ENCODE measurements around the gene NFATC1.

DNA sequence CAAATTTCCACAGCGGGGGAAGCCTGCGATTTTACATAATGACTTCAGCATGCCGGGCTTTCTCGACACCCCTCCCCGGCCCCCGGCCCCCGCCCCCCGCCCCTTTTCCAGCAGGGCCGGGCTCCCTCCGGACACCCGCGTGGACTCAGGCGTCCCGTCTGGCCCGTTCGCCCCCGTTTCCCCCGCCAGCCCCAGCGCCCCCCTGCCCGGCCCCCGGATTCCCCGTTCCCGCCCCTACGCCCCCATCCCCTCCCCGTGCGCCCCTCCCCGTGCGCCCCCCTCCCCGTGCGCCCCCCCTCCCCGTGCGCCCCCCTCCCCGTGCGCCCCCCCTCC lies 456 bp upstream of the NFATC1 start:
- TF ChIP-seq, protein P1, sequence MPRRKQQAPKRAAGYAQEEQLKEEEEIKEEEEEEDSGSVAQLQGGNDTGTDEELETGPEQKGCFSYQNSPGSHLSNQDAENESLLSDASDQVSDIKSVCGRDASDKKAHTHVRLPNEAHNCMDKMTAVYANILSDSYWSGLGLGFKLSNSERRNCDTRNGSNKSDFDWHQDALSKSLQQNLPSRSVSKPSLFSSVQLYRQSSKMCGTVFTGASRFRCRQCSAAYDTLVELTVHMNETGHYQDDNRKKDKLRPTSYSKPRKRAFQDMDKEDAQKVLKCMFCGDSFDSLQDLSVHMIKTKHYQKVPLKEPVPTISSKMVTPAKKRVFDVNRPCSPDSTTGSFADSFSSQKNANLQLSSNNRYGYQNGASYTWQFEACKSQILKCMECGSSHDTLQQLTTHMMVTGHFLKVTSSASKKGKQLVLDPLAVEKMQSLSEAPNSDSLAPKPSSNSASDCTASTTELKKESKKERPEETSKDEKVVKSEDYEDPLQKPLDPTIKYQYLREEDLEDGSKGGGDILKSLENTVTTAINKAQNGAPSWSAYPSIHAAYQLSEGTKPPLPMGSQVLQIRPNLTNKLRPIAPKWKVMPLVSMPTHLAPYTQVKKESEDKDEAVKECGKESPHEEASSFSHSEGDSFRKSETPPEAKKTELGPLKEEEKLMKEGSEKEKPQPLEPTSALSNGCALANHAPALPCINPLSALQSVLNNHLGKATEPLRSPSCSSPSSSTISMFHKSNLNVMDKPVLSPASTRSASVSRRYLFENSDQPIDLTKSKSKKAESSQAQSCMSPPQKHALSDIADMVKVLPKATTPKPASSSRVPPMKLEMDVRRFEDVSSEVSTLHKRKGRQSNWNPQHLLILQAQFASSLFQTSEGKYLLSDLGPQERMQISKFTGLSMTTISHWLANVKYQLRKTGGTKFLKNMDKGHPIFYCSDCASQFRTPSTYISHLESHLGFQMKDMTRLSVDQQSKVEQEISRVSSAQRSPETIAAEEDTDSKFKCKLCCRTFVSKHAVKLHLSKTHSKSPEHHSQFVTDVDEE (CRISPR knock-in tag; IDR thresholded peaks at IDR 0.05) = no peak
- TF ChIP-seq, protein P2, sequence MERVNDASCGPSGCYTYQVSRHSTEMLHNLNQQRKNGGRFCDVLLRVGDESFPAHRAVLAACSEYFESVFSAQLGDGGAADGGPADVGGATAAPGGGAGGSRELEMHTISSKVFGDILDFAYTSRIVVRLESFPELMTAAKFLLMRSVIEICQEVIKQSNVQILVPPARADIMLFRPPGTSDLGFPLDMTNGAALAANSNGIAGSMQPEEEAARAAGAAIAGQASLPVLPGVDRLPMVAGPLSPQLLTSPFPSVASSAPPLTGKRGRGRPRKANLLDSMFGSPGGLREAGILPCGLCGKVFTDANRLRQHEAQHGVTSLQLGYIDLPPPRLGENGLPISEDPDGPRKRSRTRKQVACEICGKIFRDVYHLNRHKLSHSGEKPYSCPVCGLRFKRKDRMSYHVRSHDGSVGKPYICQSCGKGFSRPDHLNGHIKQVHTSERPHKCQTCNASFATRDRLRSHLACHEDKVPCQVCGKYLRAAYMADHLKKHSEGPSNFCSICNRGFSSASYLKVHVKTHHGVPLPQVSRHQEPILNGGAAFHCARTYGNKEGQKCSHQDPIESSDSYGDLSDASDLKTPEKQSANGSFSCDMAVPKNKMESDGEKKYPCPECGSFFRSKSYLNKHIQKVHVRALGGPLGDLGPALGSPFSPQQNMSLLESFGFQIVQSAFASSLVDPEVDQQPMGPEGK (CRISPR knock-in tag; IDR thresholded peaks at IDR 0.05; ENCODE audit: borderline replicate concordance) = no peak
- no peak for TF ChIP-seq TCF4 (CRISPR knock-in tag; IDR thresholded peaks at IDR 0.05; ENCODE audit: borderline replicate concordance)
- no peak for TF ChIP-seq GLIS3 (CRISPR knock-in tag; IDR thresholded peaks at IDR 0.05)
- TF ChIP-seq BACH2 (CRISPR knock-in tag; IDR thresholded peaks at IDR 0.05; ENCODE audit: borderline replicate concordance) = no peak
- TF ChIP-seq, protein P3, sequence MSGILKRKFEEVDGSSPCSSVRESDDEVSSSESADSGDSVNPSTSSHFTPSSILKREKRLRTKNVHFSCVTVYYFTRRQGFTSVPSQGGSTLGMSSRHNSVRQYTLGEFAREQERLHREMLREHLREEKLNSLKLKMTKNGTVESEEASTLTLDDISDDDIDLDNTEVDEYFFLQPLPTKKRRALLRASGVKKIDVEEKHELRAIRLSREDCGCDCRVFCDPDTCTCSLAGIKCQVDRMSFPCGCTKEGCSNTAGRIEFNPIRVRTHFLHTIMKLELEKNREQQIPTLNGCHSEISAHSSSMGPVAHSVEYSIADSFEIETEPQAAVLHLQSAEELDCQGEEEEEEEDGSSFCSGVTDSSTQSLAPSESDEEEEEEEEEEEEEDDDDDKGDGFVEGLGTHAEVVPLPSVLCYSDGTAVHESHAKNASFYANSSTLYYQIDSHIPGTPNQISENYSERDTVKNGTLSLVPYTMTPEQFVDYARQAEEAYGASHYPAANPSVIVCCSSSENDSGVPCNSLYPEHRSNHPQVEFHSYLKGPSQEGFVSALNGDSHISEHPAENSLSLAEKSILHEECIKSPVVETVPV (CRISPR knock-in tag; IDR thresholded peaks at IDR 0.05) = no peak
- TF ChIP-seq, protein P4, sequence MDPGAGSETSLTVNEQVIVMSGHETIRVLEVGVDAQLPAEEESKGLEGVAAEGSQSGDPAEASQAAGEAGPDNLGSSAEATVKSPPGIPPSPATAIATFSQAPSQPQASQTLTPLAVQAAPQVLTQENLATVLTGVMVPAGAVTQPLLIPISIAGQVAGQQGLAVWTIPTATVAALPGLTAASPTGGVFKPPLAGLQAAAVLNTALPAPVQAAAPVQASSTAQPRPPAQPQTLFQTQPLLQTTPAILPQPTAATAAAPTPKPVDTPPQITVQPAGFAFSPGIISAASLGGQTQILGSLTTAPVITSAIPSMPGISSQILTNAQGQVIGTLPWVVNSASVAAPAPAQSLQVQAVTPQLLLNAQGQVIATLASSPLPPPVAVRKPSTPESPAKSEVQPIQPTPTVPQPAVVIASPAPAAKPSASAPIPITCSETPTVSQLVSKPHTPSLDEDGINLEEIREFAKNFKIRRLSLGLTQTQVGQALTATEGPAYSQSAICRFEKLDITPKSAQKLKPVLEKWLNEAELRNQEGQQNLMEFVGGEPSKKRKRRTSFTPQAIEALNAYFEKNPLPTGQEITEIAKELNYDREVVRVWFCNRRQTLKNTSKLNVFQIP (CRISPR knock-in tag; IDR thresholded peaks at IDR 0.05; ENCODE audit: borderline replicate concordance, low read depth) = no peak
- no peak for TF ChIP-seq SNAI2 (CRISPR knock-in tag; IDR thresholded peaks at IDR 0.05)
- no peak for TF ChIP-seq ESRRG (CRISPR knock-in tag; IDR thresholded peaks at IDR 0.05)
- no peak for TF ChIP-seq ZFP3 (CRISPR knock-in tag; IDR thresholded peaks at IDR 0.05)
- no peak for TF ChIP-seq ZFP30 (CRISPR knock-in tag; IDR thresholded peaks at IDR 0.05)
- no peak for TF ChIP-seq ZNF70 (CRISPR knock-in tag; IDR thresholded peaks at IDR 0.05)
- no peak for TF ChIP-seq ZC3H10 (CRISPR knock-in tag; IDR thresholded peaks at IDR 0.05)
- no peak for TF ChIP-seq RARB (CRISPR knock-in tag; IDR thresholded peaks at IDR 0.05)
